ENCODE results near the gene CR2.

DNA sequence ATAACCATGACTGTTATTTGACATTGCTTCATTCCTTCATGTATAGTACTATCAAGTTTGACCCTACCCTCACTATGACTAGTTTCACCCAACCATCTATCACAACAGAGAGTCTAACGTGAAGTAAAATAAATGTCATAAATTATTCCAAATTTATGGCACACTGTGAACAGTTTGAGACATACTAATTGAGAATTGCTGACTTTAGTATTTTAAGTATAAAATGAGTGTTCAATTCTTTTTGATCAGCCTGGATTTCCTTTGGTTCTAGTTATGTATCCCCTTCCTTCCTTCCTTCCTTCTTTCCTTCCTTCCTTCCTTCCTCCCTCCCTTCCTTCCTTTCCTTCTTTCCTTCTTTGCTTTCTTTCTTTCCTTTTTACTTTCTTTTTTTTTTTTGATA, 56.3 kb downstream of the CR2 start:
- TF ChIP-seq EZH2 (IDR thresholded peaks at IDR 0.05; ENCODE audit: borderline replicate concordance, low read length) (no peak), CTCF (IDR thresholded peaks at IDR 0.05; ENCODE audit: low read length) (no peak)
